GM19240 (cell line): ENCODE data around the gene MIR17HG.

ENCODE experiments used
- DNase-seq: peaks from one replicate; pipeline ENCODE4 v3.0.0; 2011; ENCODE audit warnings: low spot score; ENCODE audit not compliant: insufficient read length

MIR17HG gene

GRCh38 chr13:91368676-91369440 lies 21.4 kb downstream of the MIR17HG start:
- no peak for DNase-seq

- DNase-seq: no peak
These were observed 21.9 kb downstream of the MIR17HG start for GRCh38 chr13:91369441-91369831.

- no peak for DNase-seq
These were observed 23.0 kb downstream of the MIR17HG start for GRCh38 chr13:91370501-91370900.

DNA sequence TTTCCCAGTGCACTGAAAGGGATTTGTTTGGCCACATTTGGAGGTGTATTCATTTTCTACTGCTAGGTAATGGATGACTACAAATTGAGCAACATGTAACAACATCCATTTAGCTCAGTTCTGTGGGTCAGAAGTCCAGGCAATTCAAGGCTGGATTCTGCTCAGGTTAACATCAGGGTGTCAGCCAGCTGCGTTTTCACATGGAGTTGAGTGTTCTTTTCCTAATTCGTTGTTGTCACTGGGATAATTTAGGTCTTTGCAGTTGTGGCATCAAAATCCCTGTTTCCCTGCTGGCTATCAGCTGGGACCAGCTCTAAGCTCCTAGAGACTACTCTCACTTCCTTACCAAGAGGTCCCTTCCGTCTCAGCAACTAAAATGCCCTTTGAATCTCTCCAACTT lies 25.4 kb downstream of the MIR17HG start:
- DNase-seq: no peak

GRCh38 chr13:91375116-91375729 lies 27.7 kb downstream of the MIR17HG start:
- DNase-seq: peak; percentile 9

DNA sequence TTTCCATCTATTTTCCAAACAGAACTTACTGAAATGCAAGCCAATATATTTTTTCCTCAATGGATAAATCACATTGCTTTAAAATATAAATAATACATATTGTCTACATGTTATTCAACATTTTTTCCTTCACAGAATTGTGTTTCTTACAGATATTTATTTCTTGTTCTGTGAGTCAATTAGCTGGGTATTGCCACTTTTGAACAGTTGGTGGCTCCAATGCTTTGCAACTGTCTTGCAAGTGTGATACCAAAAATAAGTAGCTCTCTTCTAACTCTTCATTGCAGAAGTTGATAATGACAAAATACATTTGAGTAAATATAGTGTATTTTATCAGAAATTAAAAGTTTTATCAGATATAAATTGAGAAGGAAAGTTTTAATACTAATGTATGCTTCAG lies 33.9 kb downstream of the MIR17HG start:
- DNase-seq: no peak

GRCh38 chr13:91383836-91384235 lies 36.3 kb downstream of the MIR17HG start:
- no peak for DNase-seq

GRCh38 chr13:91384896-91385295 lies 37.4 kb downstream of the MIR17HG start:
- no peak for DNase-seq

DNA sequence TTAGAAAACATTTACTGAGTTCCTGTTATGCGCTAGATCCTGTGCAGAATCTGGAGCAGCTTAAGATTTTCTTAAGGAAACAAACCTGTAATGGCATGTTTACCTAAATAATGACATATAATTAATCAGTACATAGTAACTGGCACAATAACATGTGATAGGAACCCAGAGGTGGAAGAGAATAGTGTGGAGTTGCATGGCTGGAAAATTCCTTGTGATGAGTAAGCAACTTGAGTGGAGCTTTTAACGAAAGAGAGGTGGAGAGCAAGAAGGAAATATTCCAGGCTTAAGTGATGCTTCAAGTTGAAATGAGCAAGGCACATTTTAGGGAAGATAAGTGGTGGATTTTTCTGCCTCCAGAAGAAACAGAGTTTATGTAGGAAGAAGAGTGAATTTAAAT lies 41.7 kb downstream of the MIR17HG start:
- DNase-seq: no peak

DNA sequence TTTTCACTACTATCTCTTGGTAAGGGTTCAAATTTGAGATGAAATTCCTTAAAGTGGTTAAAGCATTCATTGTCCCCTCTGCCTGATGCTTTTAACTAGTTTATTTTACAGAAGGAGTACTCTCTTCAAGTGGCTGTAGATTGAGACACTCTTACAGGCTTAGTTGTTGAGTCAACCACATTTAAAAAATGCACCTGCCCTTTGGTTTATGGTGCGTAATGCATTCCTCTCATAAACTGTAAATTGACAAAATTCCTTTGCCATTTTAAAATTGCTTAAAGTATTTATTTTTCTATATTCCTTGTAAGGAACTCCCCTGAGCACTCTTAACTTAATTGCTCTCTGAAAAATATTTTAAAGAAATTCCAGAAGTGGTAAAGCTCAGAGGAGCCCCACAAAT lies 50.1 kb downstream of the MIR17HG start:
- no peak for DNase-seq

DNA sequence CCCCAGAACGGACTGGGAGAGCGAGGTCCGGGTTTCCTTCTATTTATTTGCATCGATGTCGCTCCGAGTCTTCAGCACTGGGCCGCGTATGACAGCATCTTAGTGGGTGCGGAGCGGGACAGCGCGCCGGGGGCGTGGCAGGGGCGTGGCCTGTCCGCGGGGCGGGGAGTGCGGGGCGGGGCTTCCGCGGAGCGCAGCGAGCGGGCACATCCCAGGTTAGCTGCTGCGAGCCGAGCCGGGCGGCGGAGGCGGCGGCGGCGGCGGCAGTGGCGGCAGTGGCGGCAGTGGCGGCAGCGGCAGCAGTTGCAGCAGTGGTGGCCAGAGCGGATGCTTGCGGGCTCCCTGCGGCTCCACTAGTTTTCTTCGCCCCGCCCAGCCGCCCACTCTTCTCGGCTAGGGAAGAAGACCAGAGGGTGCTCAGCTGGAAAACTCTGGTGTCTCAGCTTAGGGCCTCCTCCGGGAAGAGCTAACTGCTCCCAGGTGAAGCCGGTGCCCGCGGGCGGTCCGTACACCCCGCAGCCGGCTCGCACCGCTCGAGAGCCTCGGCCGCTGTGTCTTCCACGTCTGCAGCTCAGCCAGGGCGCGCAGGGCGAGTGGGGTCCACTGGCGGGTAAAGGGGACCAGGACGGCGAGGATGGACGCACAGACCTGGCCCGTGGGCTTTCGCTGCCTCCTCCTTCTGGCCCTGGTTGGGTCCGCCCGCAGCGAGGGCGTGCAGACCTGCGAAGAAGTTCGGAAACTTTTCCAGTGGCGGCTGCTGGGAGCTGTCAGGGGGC lies 51.1 kb downstream of the MIR17HG start, which contains the start of gene GPC5:
GPC5 (plus strand) TSS at position 209 of the 776 bp plus-strand sequence.
- peak; percentile 65 for DNase-seq

DNA sequence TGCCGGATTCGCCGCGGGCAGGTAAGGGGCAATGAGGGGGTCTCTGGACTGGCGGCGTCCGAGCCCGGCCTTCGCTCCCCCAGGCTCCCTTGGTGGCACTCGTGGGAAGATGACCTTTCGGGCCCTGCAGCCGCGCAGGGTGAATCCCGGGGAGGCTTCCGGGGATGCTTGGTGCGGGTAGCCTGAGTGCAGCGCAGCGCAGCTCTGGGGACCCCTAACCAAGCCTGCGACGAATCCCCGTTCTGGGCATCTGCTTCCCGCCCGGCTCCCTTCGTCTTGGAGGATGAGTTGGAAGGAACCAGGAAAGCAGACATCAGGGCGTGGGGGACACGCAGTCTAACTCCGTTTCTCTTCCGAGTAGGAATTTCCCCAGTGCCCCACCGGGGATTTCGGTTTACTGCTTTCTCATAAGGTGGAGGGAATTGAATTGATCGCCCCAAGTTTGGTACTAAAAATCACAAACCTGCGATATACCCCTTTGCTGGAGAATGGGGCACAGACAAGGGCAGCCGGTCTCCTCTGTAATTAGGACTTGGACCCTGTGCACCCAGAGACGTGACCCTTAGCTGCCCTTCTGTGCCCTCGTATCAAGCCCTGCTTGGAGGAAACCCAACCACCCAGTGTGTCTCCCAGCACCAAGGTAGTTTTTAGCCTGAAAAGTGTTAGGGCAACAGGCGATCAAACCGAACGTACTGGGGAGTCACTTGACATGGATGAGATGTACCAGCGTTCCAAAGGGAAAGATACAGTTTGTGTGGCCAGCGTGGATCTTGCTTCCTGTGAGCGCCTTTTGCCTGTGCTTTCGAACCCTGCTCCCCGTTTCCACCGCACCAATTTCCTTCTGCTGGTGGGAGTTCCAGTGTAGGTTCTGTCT lies 51.9 kb downstream of the MIR17HG start:
- DNase-seq: no peak

DNA sequence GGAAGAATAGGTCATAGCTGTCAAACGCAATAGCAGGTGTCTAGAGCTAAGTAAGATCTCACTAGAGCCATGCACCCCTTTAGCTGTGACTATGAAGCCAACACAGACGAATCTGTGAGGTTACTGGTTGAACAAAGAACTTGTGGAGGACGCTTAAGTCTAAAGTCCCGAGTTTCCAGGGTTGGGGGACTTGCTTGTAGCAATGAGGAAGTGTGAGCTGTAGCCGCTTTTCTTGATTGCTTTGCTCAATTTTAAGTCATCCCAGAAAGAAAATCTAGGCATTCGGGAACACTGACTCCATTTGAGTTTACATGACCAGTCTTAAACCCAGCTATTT lies 52.5 kb downstream of the MIR17HG start:
- DNase-seq: no peak

GRCh38 chr13:91400671-91401070 lies 53.2 kb downstream of the MIR17HG start:
- no peak for DNase-seq

GRCh38 chr13:91401920-91402319 lies 54.4 kb downstream of the MIR17HG start:
- no peak for DNase-seq
